Measurements from ENCODE around the gene SLC43A2. TPM values are rescaled to one million over a fixed set of nuclear protein-coding genes. Genes with fewer than 3 reads are reported as not detected.
"Not testable (repeated sequence)": the region's sequence is repeated elsewhere in the genome, so short reads cannot be mapped to it uniquely, and the experiment has no call there.

SLC43A2 gene
- total RNA-seq, 1 donor from 2014 or later = 30.8 TPM

- DNase-seq (ENCODE audit: low spot score) = no peak
- intact Hi-C loops (cut with DNase I) = no loop called here
- ATAC-seq = peak; percentile 22
Observed at GRCh38 chr17:1532836-1533602, 95.6 kb downstream of the SLC43A2 start.

- DNase-seq (ENCODE audit: low spot score) (no peak), ATAC-seq (no peak)
- intact Hi-C loops (cut with DNase I) = no loop called here
Observed at GRCh38 chr17:1529863-1530262, 98.8 kb downstream of the SLC43A2 start.

GRCh38 chr17:1526876-1527275, 101.8 kb downstream of the SLC43A2 start:
- DNase-seq (ENCODE audit: low spot score); intact Hi-C loops (cut with DNase I); ATAC-seq: not testable (repeated sequence)

- ATAC-seq (no peak), DNase-seq (ENCODE audit: low spot score) (no peak)
- intact Hi-C loops (cut with DNase I) = no loop called here
Observed at GRCh38 chr17:1522626-1523025, 106.0 kb downstream of the SLC43A2 start.

GRCh38 chr17:1521086-1521640, 107.5 kb downstream of the SLC43A2 start:
- intact Hi-C loops (cut with DNase I) = no loop called here
- ATAC-seq = no peak
- DNase-seq (ENCODE audit: low spot score) = no peak

GRCh38 chr17:1519678-1520077, 109.0 kb downstream of the SLC43A2 start:
- ATAC-seq (no peak), DNase-seq (ENCODE audit: low spot score) (no peak)
- intact Hi-C loops (cut with DNase I) = loop anchor here (10.0 kb wide), 1 partner anchor 245 kb away; the partner anchor contains the start of genes BHLHA9 and TRARG1

Other genes starting within 250 kb of the SLC43A2 start
- gene YWHAE, start 228.6 kb downstream of the SLC43A2 start, total RNA-seq = 473 TPM
- gene CRK, start 172.6 kb downstream of the SLC43A2 start, total RNA-seq = 59.6 TPM
- 326 TPM for gene MYO1C, start 136.1 kb downstream of the SLC43A2 start, total RNA-seq
- gene INPP5K, start 112.2 kb downstream of the SLC43A2 start, total RNA-seq = 46.5 TPM
- 83.6 TPM for gene PITPNA, start 66.0 kb downstream of the SLC43A2 start, total RNA-seq
- 25.2 TPM for gene SCARF1, start 16.9 kb upstream of the SLC43A2 start, total RNA-seq
- 15.4 TPM for gene RILP, start 21.0 kb upstream of the SLC43A2 start, total RNA-seq
- gene PRPF8, start 56.0 kb upstream of the SLC43A2 start, total RNA-seq = 285 TPM
- 13.6 TPM for gene TLCD2, start 81.5 kb upstream of the SLC43A2 start, total RNA-seq
- gene WDR81, start 95.9 kb upstream of the SLC43A2 start, total RNA-seq = 26.1 TPM
- 3.2 TPM for gene SERPINF2, start 114.0 kb upstream of the SLC43A2 start, total RNA-seq
- 592 TPM for gene SERPINF1, start 133.2 kb upstream of the SLC43A2 start, total RNA-seq
- gene SMYD4, start 201.1 kb upstream of the SLC43A2 start, total RNA-seq = 17.7 TPM
- 83.0 TPM for gene RPA1, start 201.2 kb upstream of the SLC43A2 start, total RNA-seq

All from sciatic nerve (tissue), 2 donors.